Activated T-cell treated with anti-CD3 and anti-CD28 coated beads for 4 hours (primary cell): ENCODE results near the gene CTSK.

Experiments used
- DNase-seq: peaks from one replicate; pipeline ENCODE4 v3.0.0-alpha.2; 2020

Gene CTSK

DNA sequence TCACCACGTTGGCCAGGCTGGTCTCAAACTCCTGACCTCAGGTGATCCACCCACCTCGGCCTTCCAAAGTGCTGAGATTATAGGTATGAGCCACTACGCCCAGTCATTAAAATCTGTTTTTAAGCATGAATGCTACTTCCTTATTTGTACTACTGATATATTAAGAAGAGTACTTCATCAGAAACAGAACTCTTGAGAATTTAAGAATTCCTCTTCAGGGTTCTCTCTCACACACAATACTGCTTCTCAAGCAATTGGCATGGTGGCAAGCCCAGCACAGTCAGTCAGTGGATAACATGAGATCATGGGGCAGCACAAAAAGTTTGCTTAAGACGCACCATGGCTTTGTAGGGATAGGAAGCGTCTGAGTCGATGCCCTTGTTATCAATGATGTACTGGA, 56.6 kb downstream of the CTSK start:
- no peak for DNase-seq

DNA sequence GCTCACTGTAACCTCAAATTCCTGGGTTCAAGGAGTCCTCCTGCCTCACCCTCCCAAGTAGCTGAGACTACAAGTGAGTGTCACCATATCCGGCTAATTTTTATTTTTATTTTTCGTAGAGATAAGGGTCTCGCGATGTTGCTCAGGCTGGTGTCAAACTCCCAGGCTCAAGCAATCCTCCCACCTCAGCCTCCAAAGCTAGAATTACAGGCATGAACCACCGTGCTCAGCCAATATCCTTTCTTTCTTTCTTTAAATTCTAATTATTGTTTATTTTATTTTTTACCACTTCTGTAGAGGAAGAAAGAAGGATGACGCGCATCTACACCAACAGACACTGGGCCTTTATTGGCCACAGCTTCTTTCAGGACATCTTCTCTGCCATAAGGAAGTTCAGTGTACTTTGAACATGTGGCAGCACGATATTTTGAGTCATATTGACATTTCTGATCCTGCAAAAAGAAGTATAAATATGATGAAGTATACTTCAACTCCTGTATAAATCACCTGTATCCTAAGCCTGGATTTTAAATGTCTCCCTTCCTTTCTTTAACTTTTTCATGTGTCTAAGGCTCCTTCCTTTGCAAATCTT, 58.2 kb downstream of the CTSK start:
- no peak for DNase-seq

DNA sequence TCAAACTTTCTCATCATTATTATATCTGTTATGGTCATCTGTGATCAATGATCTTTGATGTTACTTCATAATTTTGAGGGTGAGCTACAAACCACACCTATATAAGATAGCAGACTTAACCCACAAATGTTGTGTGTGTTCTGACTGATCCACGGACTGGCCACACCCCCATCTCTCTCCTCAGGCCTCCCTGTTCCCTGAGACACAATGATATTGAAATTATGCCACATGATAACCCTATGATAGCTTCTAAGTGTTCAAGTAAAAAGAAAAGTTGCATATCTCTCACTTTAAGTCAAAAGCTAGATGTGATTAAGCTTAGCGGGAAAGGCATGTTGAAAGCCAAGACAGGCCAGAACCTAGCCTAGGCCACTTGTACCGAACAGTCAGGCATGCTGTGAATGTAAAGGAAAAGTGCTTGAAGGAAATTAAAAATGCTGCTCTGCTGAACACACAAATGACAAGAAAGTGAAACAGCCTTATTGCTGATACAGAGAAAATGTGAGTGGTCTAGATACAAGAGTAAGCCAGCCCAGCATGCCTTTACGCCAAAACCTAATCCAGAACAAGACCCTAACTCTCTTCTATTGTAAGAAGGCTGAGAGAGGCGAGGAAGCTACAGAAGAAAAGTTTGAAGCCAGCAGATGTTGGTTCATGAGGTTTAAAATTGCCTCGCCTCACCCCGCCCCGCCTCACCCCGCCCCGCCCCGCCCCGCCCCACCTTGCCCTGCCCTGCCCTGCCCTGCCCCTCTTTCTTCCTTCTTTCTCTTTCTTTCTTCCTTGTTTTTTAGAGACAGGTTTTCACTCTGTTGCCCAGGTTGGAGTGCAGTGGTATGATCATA, 59.0 kb downstream of the CTSK start:
- no peak for DNase-seq
